H1 (cell line): ENCODE data around the gene IFT81. TPM values are rescaled to one million over a fixed set of nuclear protein-coding genes. Genes with fewer than 3 reads are reported as not detected.
A peak's percentile ranks its signal among the peaks of the same experiment; 100 is the strongest.

Experiments used
- CTCF ChIA-PET: fragments of 300-600 bp; sonication (Branson Sonifier 250); formaldehyde crosslinking; loops from one replicate; lab custom pipeline; 2021; ENCODE audit not compliant: partially characterized antibody; lab: Charles Lee
- POLR2A ChIA-PET: fragments of 300-600 bp; sonication (Branson Sonifier 250); formaldehyde crosslinking; loops from one replicate; lab custom pipeline; 2021; ENCODE audit warnings: inconsistent platforms; ENCODE audit not compliant: partially characterized antibody; lab: Charles Lee
- DNase-seq, 2 experiments: peaks; one replicate each; pipeline versions ENCODE4 v3.0.0 to v3.0.0-alpha.2; 2010 to 2022; ENCODE audit warnings: low spot score in 2 of 2, low read depth in 1 of 2, mixed read lengths in 1 of 2
- FAIRE-seq: peaks from 2 replicates; lab custom pipeline; 2011; peaks lifted over from hg19 to GRCh38; lab: Jason Lieb, UNC
- H2AFZ ChIP-seq: 2 replicates; pipeline ENCODE4 v1.8.1; 2012; ENCODE audit warnings: low read length, inconsistent platforms
- H2AK5ac ChIP-seq: 2 replicates; pipeline ENCODE4 v1.6.1; 2013; ENCODE audit warnings: low read depth, low read length
- H2BK120ac ChIP-seq: replicated peaks from 2 replicates; pipeline ENCODE3; 2013; ENCODE audit warnings: low read depth, low read length, inconsistent platforms
- H2BK12ac ChIP-seq: 2 replicates; pipeline ENCODE4 v1.6.1; 2013; ENCODE audit warnings: low read depth, low read length
- H2BK15ac ChIP-seq: 2 replicates; pipeline ENCODE4 v1.6.1; 2013; ENCODE audit warnings: low read length
- H2BK20ac ChIP-seq: 2 replicates; pipeline ENCODE4 v1.6.1; 2013; ENCODE audit warnings: low read length
- H2BK5ac ChIP-seq: 2 replicates; pipeline ENCODE4 v1.6.1; 2013; ENCODE audit warnings: low read depth, low read length
- H3K14ac ChIP-seq: 2 replicates; pipeline ENCODE4 v1.6.1; 2013; ENCODE audit warnings: inconsistent platforms; ENCODE audit not compliant: insufficient read length
- H3K18ac ChIP-seq: 2 replicates; pipeline ENCODE4 v1.6.1; 2013; ENCODE audit warnings: low read length; ENCODE audit errors: extremely low read depth
- H3K23ac ChIP-seq: 2 replicates; pipeline ENCODE4 v1.6.1; 2013; ENCODE audit warnings: inconsistent platforms; ENCODE audit not compliant: insufficient read length
- H3K23me2 ChIP-seq: 2 replicates; pipeline ENCODE4 v1.6.1; 2013; ENCODE audit warnings: low read depth, low read length
- H3K27ac ChIP-seq: 2 replicates; pipeline ENCODE4 v1.6.1; 2011; ENCODE audit warnings: low read depth, low read length, inconsistent platforms
- H3K27me3 ChIP-seq, 4 experiments: replicated peaks in 1 of 4; 1 replicate in 1 of 4; 2 replicates in 3 of 4; pipeline versions ENCODE4 v1.6.1 to v1.8.1; 2011 to 2013; ENCODE audit warnings: low read length in 3 of 4, mild to moderate bottlenecking in 3 of 4, inconsistent platforms in 2 of 4, mixed read lengths in 2 of 4, moderate library complexity in 1 of 4; ENCODE audit not compliant: control insufficient read depth in 3 of 4, insufficient read depth in 3 of 4; ENCODE audit errors: extremely low read depth in 1 of 4
- H3K36me3 ChIP-seq, 4 experiments: 2 replicates each; pipeline versions ENCODE4 v1.6.1 to v1.8.1; 2011 to 2013; ENCODE audit warnings: mild to moderate bottlenecking in 4 of 4, low read length in 3 of 4, moderate library complexity in 2 of 4, control low read depth in 1 of 4, inconsistent platforms in 1 of 4; ENCODE audit not compliant: insufficient read depth in 4 of 4, control insufficient read depth in 2 of 4
- H3K4ac ChIP-seq: replicated peaks from 2 replicates; pipeline ENCODE3; 2013; ENCODE audit warnings: low read length, low read depth, mixed read lengths, inconsistent platforms; ENCODE audit not compliant: insufficient read length
- H3K4me1 ChIP-seq, 4 experiments: replicated peaks in 1 of 4; 1 replicate in 1 of 4; 2 replicates in 3 of 4; pipeline versions ENCODE4 v1.6.1 to v1.8.1; 2011 to 2013; ENCODE audit warnings: low read length in 3 of 4, inconsistent platforms in 2 of 4, mixed read lengths in 1 of 4; ENCODE audit not compliant: insufficient read depth in 4 of 4, control insufficient read depth in 3 of 4
- H3K4me2 ChIP-seq, 2 experiments: 2 replicates each; pipeline versions ENCODE4 v1.6.1 to v1.8.1; 2011 to 2013; ENCODE audit warnings: low read depth in 2 of 2, low read length in 2 of 2, control low read depth in 1 of 2, inconsistent platforms in 1 of 2, mild to moderate bottlenecking in 1 of 2; ENCODE audit not compliant: insufficient read depth in 1 of 2
- H3K4me3 ChIP-seq, 4 experiments: fragments of 200-600, 300-600 bp in 1 of 4; sonication (generic), shearing (Covaris generic), sonication (Bioruptor Twin) in 1 of 4; 2 replicates each; pipeline versions ENCODE4 v1.5.1 to v1.8.1; 2011 to 2016; ENCODE audit warnings: low read length in 4 of 4, low read depth in 3 of 4, control low read depth in 2 of 4, inconsistent platforms in 2 of 4, mild to moderate bottlenecking in 2 of 4, mixed read lengths in 1 of 4, moderate library complexity in 1 of 4; ENCODE audit not compliant: insufficient read depth in 2 of 4; ENCODE audit errors: extremely low read depth in 1 of 4
- H3K56ac ChIP-seq: replicated peaks from 2 replicates; pipeline ENCODE3; 2013; ENCODE audit warnings: low read depth, mild to moderate bottlenecking, mixed read lengths, low read length, inconsistent platforms; ENCODE audit not compliant: insufficient read length
- H3K79me1 ChIP-seq: 2 replicates; pipeline ENCODE4 v1.6.1; 2013; ENCODE audit warnings: low read depth, low read length, control low read depth
- H3K79me2 ChIP-seq, 2 experiments: 2 replicates each; pipeline versions ENCODE4 v1.6.1 to v1.8.1; 2012 to 2013; ENCODE audit warnings: low read length in 2 of 2, mild to moderate bottlenecking in 2 of 2, inconsistent platforms in 1 of 2; ENCODE audit not compliant: insufficient read depth in 2 of 2, control insufficient read depth in 1 of 2
- H3K9ac ChIP-seq, 4 experiments: replicated peaks in 1 of 4; 1 replicate in 1 of 4; 2 replicates in 3 of 4; pipeline versions ENCODE4 v1.6.1 to v1.8.1; 2011 to 2013; ENCODE audit warnings: low read depth in 3 of 4, low read length in 3 of 4, control low read depth in 2 of 4, mild to moderate bottlenecking in 2 of 4, moderate library complexity in 2 of 4, inconsistent platforms in 1 of 4; ENCODE audit errors: extremely low read depth in 1 of 4
- H3K9me3 ChIP-seq, 2 experiments: 2 replicates each; pipeline versions ENCODE4 v1.6.1 to v1.8.1; 2012 to 2013; ENCODE audit warnings: mild to moderate bottlenecking in 2 of 2, moderate library complexity in 2 of 2, control low read depth in 1 of 2, inconsistent platforms in 1 of 2, low read depth in 1 of 2, low read length in 1 of 2, mixed read lengths in 1 of 2; ENCODE audit not compliant: insufficient read depth in 2 of 2
- H4K20me1 ChIP-seq, 2 experiments: replicated peaks in 1 of 2; 2 replicates each; pipeline versions ENCODE3 to v1.8.1; 2011 to 2013; ENCODE audit warnings: inconsistent platforms in 2 of 2, low read length in 2 of 2, mild to moderate bottlenecking in 1 of 2; ENCODE audit not compliant: insufficient read depth in 2 of 2, control insufficient read depth in 1 of 2
- H4K5ac ChIP-seq: 2 replicates; pipeline ENCODE4 v1.6.1; 2013; ENCODE audit warnings: low read length, low read depth, mixed read lengths, inconsistent platforms; ENCODE audit not compliant: insufficient read length
- H4K8ac ChIP-seq: 2 replicates; pipeline ENCODE4 v1.8.0; 2013; ENCODE audit warnings: mild to moderate bottlenecking, moderate library complexity, low read length, inconsistent platforms; ENCODE audit not compliant: insufficient read depth; ENCODE audit errors: extremely low read depth
- H4K91ac ChIP-seq: replicated peaks from 2 replicates; pipeline ENCODE3; 2013; ENCODE audit warnings: low read length, mixed read lengths, inconsistent platforms; ENCODE audit not compliant: insufficient read length
- ASH2L ChIP-seq: fragments of 200-600, 300-600 bp; sonication (generic); IDR thresholded peaks from one replicate; pipeline ENCODE4 v1.7.1; 2017; ENCODE audit warnings: low read length
- GTF2F1 ChIP-seq: IDR thresholded peaks from 2 replicates; pipeline ENCODE4 v1.6.1; 2012; ENCODE audit warnings: low read depth, low read length, improper control_type of control experiment, borderline replicate concordance
- HDAC2 ChIP-seq, 2 experiments: fragments of 300-600 bp in 1 of 2; sonication (generic) in 1 of 2; IDR thresholded peaks; 2 replicates each; pipeline ENCODE4 v1.6.1; 2011 to 2012; ENCODE audit warnings: low read depth in 2 of 2, low read length in 2 of 2, mild to moderate bottlenecking in 2 of 2, moderate library complexity in 2 of 2, borderline replicate concordance in 1 of 2, inconsistent platforms in 1 of 2
- JUN ChIP-seq: IDR thresholded peaks from 2 replicates; pipeline ENCODE4 v1.6.1; 2011; ENCODE audit warnings: low read depth, mild to moderate bottlenecking, improper control_type of control experiment, low read length
- SIRT6 ChIP-seq: IDR thresholded peaks from one replicate; pipeline ENCODE4 v1.7.1; 2012; ENCODE audit warnings: low read length, inconsistent platforms
- WGBS, 2 experiments: shearing (Covaris generic) in 1 of 2; methylation state at CpG; one replicate each; pipeline versions ENCODE4 v1.1.6 to v1.1.7; 2013 to 2015; ENCODE audit warnings: low lambda C conversion rate in 2 of 2, mixed read lengths in 2 of 2, inconsistent platforms in 1 of 2, low coverage in 1 of 2, missing lambda C conversion rate in 1 of 2; ENCODE audit not compliant: insufficient replicate concordance in 2 of 2, insufficient coverage in 1 of 2, insufficient read length in 1 of 2; ENCODE audit errors: extremely low coverage in 1 of 2, missing lambda C conversion rate in 1 of 2; 5-methylcytosine and 5-hydroxymethylcytosine counted together
- polyA plus RNA-seq, 7 experiments: library from polyadenylated mRNA; depleted of rRNA in 3 of 7; stranded (reverse) in 5 of 7; unstranded in 2 of 7; fragments of >200 nt in 5 of 7; fragments of 200-250 nt in 2 of 7; gene quantifications; 1 replicate in 5 of 7; 2 replicates in 1 of 7; 4 replicates in 1 of 7; pipeline versions ENCODE4 v1.2.1 to v1.2.3, GENCODE V29; 2011 to 2013; ENCODE audit warnings: missing spikeins in 2 of 7, mixed read lengths in 2 of 7
- total RNA-seq: library from RNA; stranded (reverse); fragmentation: NEBNext Ultra II Directional; extraction: Animal tissue kit (Norgen Biotek cat#: 25700); gene quantifications from 2 replicates; pipeline ENCODE4 v1.2.1, GENCODE V29; 2021
- TF ChIP-seq, protein P1 (sequence below): IDR thresholded peaks from 2 replicates; pipeline ENCODE4 v1.6.1; 2011; ENCODE audit warnings: low read depth, mild to moderate bottlenecking, low read length; ENCODE audit not compliant: insufficient read depth

IFT81 gene
- total and polyA plus RNA-seq, 2 of the 8 experiments (the other 6 are each of a cell fraction or from before 2014, with no cell fraction given): 4.1 to 14.5 TPM

DNA sequence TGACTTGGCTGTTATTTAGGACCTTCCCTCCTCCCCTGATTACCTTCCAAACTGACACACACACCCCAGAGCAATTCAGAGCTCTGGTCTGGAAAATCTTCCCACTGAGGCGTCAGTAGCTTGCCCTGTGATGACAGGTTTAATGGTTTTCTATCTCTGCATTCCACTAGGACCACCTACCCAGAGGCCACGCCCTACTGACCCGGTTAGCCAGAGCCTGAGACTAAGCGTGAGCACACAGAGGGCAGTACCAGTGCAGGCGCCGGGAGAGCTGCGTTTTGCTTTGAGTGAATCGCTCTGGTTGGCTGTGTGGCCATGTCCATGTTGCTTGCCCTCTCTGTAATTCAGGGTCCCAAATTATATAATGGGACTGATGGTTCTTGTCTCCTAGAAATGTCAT, 120.7 kb downstream of the IFT81 start:
- ChIA-PET CTCF (interaction anchor here (0.5 to 1.6 kb wide), 10 partner anchors 12 to 187 kb away, joined by 3 to 5 read pairs (median 4); no protein-coding TSS in a partner anchor), POLR2A (interaction anchor here (0.6 to 0.8 kb wide), 2 partner anchors 36 kb away, joined by 3 read pairs; partner anchors contain the start of gene ATP2A2)
- no peaks in the 10 kb centered on the region for H3K23me2 ChIP-seq
- H4K5ac ChIP-seq: no peak overlapping the region
- no peak overlapping the region for H2AK5ac ChIP-seq
- H3K4me3 ChIP-seq: peak overlapping the region in 1 of 4 experiments; percentile 7; a peak in 1 of 8 replicates
- no peaks in the 10 kb centered on the region for H3K79me2 ChIP-seq
- no peak overlapping the region for H2BK15ac ChIP-seq
- WGBS, 2 experiments: 25% methylated on average over 8 of the region's 8 CpGs; no CpG with 5 or more reads in 1 of the 2 experiments
- no peak overlapping the region for H2BK5ac ChIP-seq
- no peak overlapping the region for H3K4ac ChIP-seq
- no peak overlapping the region for H2BK20ac ChIP-seq
- DNase-seq (peak in 1 of 2 experiments; percentile 82), FAIRE-seq (peak; percentile 65)
- H3K9ac ChIP-seq: no peak overlapping the region
- H3K79me1 ChIP-seq: no peaks in the 10 kb centered on the region
- no peak overlapping the region for H2AFZ ChIP-seq
- no peak overlapping the region for H3K27ac ChIP-seq
- H3K18ac ChIP-seq: no peak overlapping the region
- H3K36me3 ChIP-seq: no peaks in the 10 kb centered on the region
- no peak overlapping the region for H3K23ac ChIP-seq
- H3K27me3 ChIP-seq: no peaks in the 10 kb centered on the region
- H4K8ac ChIP-seq: no peak overlapping the region
- H3K4me1 ChIP-seq: peaks cover 4 to 13% (median 6%) of the 10 kb centered on the region in 4 experiments; a peak in 6 of 7 replicates
- no peak overlapping the region for H3K56ac ChIP-seq
- no peaks in the 10 kb centered on the region for H3K9me3 ChIP-seq
- H2BK120ac ChIP-seq: no peak overlapping the region
- H4K91ac ChIP-seq: no peak overlapping the region
- H3K14ac ChIP-seq: no peak overlapping the region
- no peak overlapping the region for H2BK12ac ChIP-seq
- H4K20me1 ChIP-seq: no peaks in the 10 kb centered on the region
- peak overlapping the region; percentile 12 to 44; a peak in 3 of 4 replicates for H3K4me2 ChIP-seq
- no peak for TF ChIP-seq ASH2L
- TF ChIP-seq HDAC2 (IDR thresholded peaks at IDR 0.05; ENCODE audit: borderline replicate concordance in 1 of 2, low read depth in 2 of 2, low read length in 2 of 2): no peak
- TF ChIP-seq GTF2F1: no peak
- TF ChIP-seq, protein P1, sequence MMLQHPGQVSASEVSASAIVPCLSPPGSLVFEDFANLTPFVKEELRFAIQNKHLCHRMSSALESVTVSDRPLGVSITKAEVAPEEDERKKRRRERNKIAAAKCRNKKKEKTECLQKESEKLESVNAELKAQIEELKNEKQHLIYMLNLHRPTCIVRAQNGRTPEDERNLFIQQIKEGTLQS: no peak
- TF ChIP-seq SIRT6: no peak
- no peak for TF ChIP-seq JUN
